HTERT RPE-1 (cell line): Measurements from ENCODE around the gene C19orf33.
"Not testable (repeated sequence)": the region's sequence is repeated elsewhere in the genome, so short reads cannot be mapped to it uniquely, and the experiment has no call there.

ENCODE experiments used
- in situ Hi-C: fragments of 300-500 bp; cut with MboI; formaldehyde crosslinking; loops from 4 replicates; pipeline ENCODE4 v1.14.3; 2020; ENCODE audit warnings: low sequenced_read_pairs

C19orf33 gene

GRCh38 chr19:38336638-38337359 is 32.7 kb downstream of the C19orf33 start:
- in situ Hi-C loops, result no loop called here

GRCh38 chr19:38337360-38337653 is 33.3 kb downstream of the C19orf33 start:
- in situ Hi-C loops, result no loop called here

- in situ Hi-C loops, result not testable (repeated sequence)
Measured at GRCh38 chr19:38339011-38339410, 35.0 kb downstream of the C19orf33 start.

- in situ Hi-C loops, result no loop called here
Measured at GRCh38 chr19:38340927-38341326, 36.9 kb downstream of the C19orf33 start.

GRCh38 chr19:38346837-38347236 is 42.8 kb downstream of the C19orf33 start:
- in situ Hi-C loops, result no loop called here

- in situ Hi-C loops, result no loop called here
Measured at GRCh38 chr19:38350883-38351282, 46.8 kb downstream of the C19orf33 start.

GRCh38 chr19:38351865-38352395 is 47.9 kb downstream of the C19orf33 start:
- in situ Hi-C loops, result no loop called here

GRCh38 chr19:38352611-38353010 is 48.6 kb downstream of the C19orf33 start:
- in situ Hi-C loops, result no loop called here
